AG10803 (cell line): ENCODE results near the gene ALG2.

Experiments used
- DNase-seq: peaks from one replicate; pipeline ENCODE4 v3.0.0; 2010; ENCODE audit warnings: low read depth
- H3K4me3 ChIP-seq: 2 replicates; pipeline ENCODE4 v1.5.1; 2011; ENCODE audit warnings: mild to moderate bottlenecking, low read length, control low read depth
- CTCF ChIP-seq: conservative IDR thresholded peaks from 2 replicates; pipeline ENCODE4 v1.5.1; 2011; ENCODE audit warnings: mild to moderate bottlenecking, low read length, control low read depth, inconsistent platforms

ALG2 gene

GRCh38 chr9:99221621-99222415 lies at the start of gene ALG2, which contains the start of gene SEC61B:
Gene ALG2, minus strand, starts transcription at chr9:99221942. Its CDS starts 48 bp downstream, at chr9:99221894.
Gene SEC61B, plus strand, starts transcription at chr9:99222282. Its CDS starts 82 bp downstream, at chr9:99222364.
- peak; percentile 96 for DNase-seq
- TF ChIP-seq CTCF, result no peak
- H3K4me3 ChIP-seq, result peak within 1 kb of the TSS; percentile 99

GRCh38 chr9:99270491-99270890 lies 48.7 kb upstream of the ALG2 start:
- TF ChIP-seq CTCF, result no peak
- DNase-seq, result peak; percentile 25
- H3K4me3 ChIP-seq, result no peak overlapping the region

- H3K4me3 ChIP-seq, result no peak overlapping the region
- DNase-seq, result peak; percentile 90
- TF ChIP-seq CTCF, result no peak
Observed at GRCh38 chr9:99269416-99269815, 47.7 kb upstream of the ALG2 start.

- no peak overlapping the region for H3K4me3 ChIP-seq
- TF ChIP-seq CTCF, result peak; percentile 90
- DNase-seq, result peak; percentile 56
Observed at GRCh38 chr9:99266255-99267023, 44.7 kb upstream of the ALG2 start.

- no peak overlapping the region for H3K4me3 ChIP-seq
- DNase-seq, result no peak
- no peak for TF ChIP-seq CTCF
Observed at GRCh38 chr9:99265691-99266090, 43.9 kb upstream of the ALG2 start.

- H3K4me3 ChIP-seq, result no peak overlapping the region
- TF ChIP-seq CTCF, result peak; percentile 29; the same call in 1 of the 2 replicates
- no peak for DNase-seq
Observed at GRCh38 chr9:99264070-99264680, 42.4 kb upstream of the ALG2 start.
